H9 (cell line): Measurements from ENCODE around the gene IL33. TPM values are rescaled to one million over a fixed set of nuclear protein-coding genes. Genes with fewer than 3 reads are reported as not detected.

Experiments
- DNase-seq: peaks from one replicate; pipeline ENCODE4 v3.0.0-alpha.2; 2017
- H2AFZ ChIP-seq: one replicate; pipeline ENCODE4 v1.6.1; 2013; ENCODE audit warnings: mild to moderate bottlenecking, low read length, control low read depth, moderate library complexity
- H2AK5ac ChIP-seq: 2 replicates; pipeline ENCODE4 v1.6.1; 2013; ENCODE audit warnings: low read length, control low read depth, mixed read lengths; ENCODE audit not compliant: insufficient read length
- H2BK120ac ChIP-seq: one replicate; pipeline ENCODE4 v1.6.1; 2013; ENCODE audit warnings: low read depth, mild to moderate bottlenecking, low read length, control low read depth, inconsistent platforms; ENCODE audit not compliant: poor library complexity, severe bottlenecking
- H2BK12ac ChIP-seq: 2 replicates; pipeline ENCODE4 v1.6.1; 2013; ENCODE audit warnings: low read length, control low read depth, mixed read lengths, low read depth; ENCODE audit not compliant: insufficient read length
- H2BK15ac ChIP-seq: 2 replicates; pipeline ENCODE4 v1.6.1; 2013; ENCODE audit warnings: low read depth, low read length, control low read depth
- H2BK20ac ChIP-seq: one replicate; pipeline ENCODE4 v1.6.1; 2013; ENCODE audit warnings: low read depth, mild to moderate bottlenecking, low read length, control low read depth, inconsistent platforms; ENCODE audit not compliant: poor library complexity, severe bottlenecking
- H2BK5ac ChIP-seq: 2 replicates; pipeline ENCODE4 v1.6.1; 2013; ENCODE audit warnings: low read length, control low read depth, mixed read lengths; ENCODE audit not compliant: insufficient read length
- H3K14ac ChIP-seq: 2 replicates; pipeline ENCODE4 v1.6.1; 2013; ENCODE audit warnings: low read length, control low read depth; ENCODE audit not compliant: insufficient read depth
- H3K18ac ChIP-seq: 2 replicates; pipeline ENCODE4 v1.6.1; 2013; ENCODE audit warnings: low read depth, mild to moderate bottlenecking, mixed read lengths, low read length, control low read depth; ENCODE audit not compliant: insufficient read length
- H3K23ac ChIP-seq: 2 replicates; pipeline ENCODE4 v1.6.1; 2013; ENCODE audit warnings: low read length, control low read depth, mixed read lengths, low read depth; ENCODE audit not compliant: insufficient read length
- H3K23me2 ChIP-seq: 2 replicates; pipeline ENCODE4 v1.6.1; 2013; ENCODE audit warnings: low read depth, mild to moderate bottlenecking, mixed read lengths, low read length, control low read depth; ENCODE audit not compliant: insufficient read length, poor library complexity, severe bottlenecking
- H3K27ac ChIP-seq: 2 replicates; pipeline ENCODE4 v1.5.1; 2013; ENCODE audit warnings: low read length, control low read depth, mixed read lengths, low read depth; ENCODE audit not compliant: insufficient read length
- H3K27me3 ChIP-seq: 2 replicates; pipeline ENCODE4 v1.6.1; 2013; ENCODE audit warnings: low read length, control low read depth, inconsistent platforms; ENCODE audit not compliant: insufficient read depth
- H3K4ac ChIP-seq: 2 replicates; pipeline ENCODE4 v1.6.1; 2013; ENCODE audit warnings: low read depth, mild to moderate bottlenecking, control low read depth, inconsistent platforms, low read length, moderate library complexity
- H3K4me1 ChIP-seq: 2 replicates; pipeline ENCODE4 v1.6.1; 2013; ENCODE audit warnings: low read length, control low read depth, inconsistent platforms; ENCODE audit not compliant: insufficient read depth
- H3K4me2 ChIP-seq: 2 replicates; pipeline ENCODE4 v1.6.1; 2013; ENCODE audit warnings: low read length, control low read depth, mixed read lengths; ENCODE audit not compliant: insufficient read length, insufficient read depth
- H3K56ac ChIP-seq: 2 replicates; pipeline ENCODE4 v1.6.1; 2013; ENCODE audit warnings: low read depth, mild to moderate bottlenecking, mixed read lengths, low read length, control low read depth; ENCODE audit not compliant: insufficient read length
- H3K79me1 ChIP-seq: 2 replicates; pipeline ENCODE4 v1.6.1; 2013; ENCODE audit warnings: low read depth, mild to moderate bottlenecking, moderate library complexity, low read length, control low read depth, inconsistent platforms; ENCODE audit not compliant: insufficient read depth, poor library complexity, severe bottlenecking
- H3K79me2 ChIP-seq: 2 replicates; pipeline ENCODE4 v1.6.1; 2013; ENCODE audit warnings: low read length, control low read depth, inconsistent platforms; ENCODE audit not compliant: insufficient read depth
- H3K9ac ChIP-seq: 2 replicates; pipeline ENCODE4 v1.6.1; 2013; ENCODE audit warnings: low read length, control low read depth, mixed read lengths; ENCODE audit not compliant: insufficient read length; ENCODE audit errors: extremely low read depth
- H3K9me3 ChIP-seq: one replicate; pipeline ENCODE4 v1.6.1; 2013; ENCODE audit warnings: low read depth, low read length, inconsistent platforms; ENCODE audit not compliant: control insufficient read depth
- H3T11ph ChIP-seq: one replicate; pipeline ENCODE4 v1.6.1; 2013; ENCODE audit warnings: mild to moderate bottlenecking, low read length, control low read depth, inconsistent platforms
- H4K20me1 ChIP-seq: one replicate; pipeline ENCODE4 v1.6.1; 2013; ENCODE audit not compliant: control insufficient read depth, insufficient read length, insufficient read depth
- H4K5ac ChIP-seq: 2 replicates; pipeline ENCODE4 v1.6.1; 2013; ENCODE audit warnings: low read depth, mild to moderate bottlenecking, mixed read lengths, low read length, control low read depth; ENCODE audit not compliant: insufficient read length
- H4K8ac ChIP-seq: replicated peaks from 2 replicates; pipeline ENCODE4 v1.6.1; 2013; ENCODE audit warnings: low read length, control low read depth, mixed read lengths, low read depth; ENCODE audit not compliant: insufficient read length
- H4K91ac ChIP-seq: 2 replicates; pipeline ENCODE4 v1.6.1; 2013; ENCODE audit warnings: low read depth, mild to moderate bottlenecking, moderate library complexity, mixed read lengths, low read length, control low read depth; ENCODE audit not compliant: insufficient read length
- H3K27ac Mint-ChIP-seq, 3 experiments: 2 replicates in 2 of 3; 3 replicates in 1 of 3; pipeline ENCODE4 v1.8.0; 2020 to 2021; ENCODE audit warnings: mixed read lengths in 3 of 3, mild to moderate bottlenecking in 1 of 3, moderate library complexity in 1 of 3
- H3K27me3 Mint-ChIP-seq: 2 replicates; pipeline ENCODE4 v1.8.0; 2021; ENCODE audit warnings: low read depth, mild to moderate bottlenecking, moderate library complexity, mixed read lengths
- H3K36me3 Mint-ChIP-seq, 3 experiments: 2 replicates in 2 of 3; 3 replicates in 1 of 3; pipeline ENCODE4 v1.8.0; 2020 to 2021; ENCODE audit warnings: low read depth in 3 of 3, mixed read lengths in 3 of 3; ENCODE audit not compliant: insufficient read depth in 1 of 3
- H3K4me1 Mint-ChIP-seq, 2 experiments: 2 replicates each; pipeline ENCODE4 v1.8.0; 2020; ENCODE audit warnings: mixed read lengths in 2 of 2
- H3K4me3 Mint-ChIP-seq, 2 experiments: 2 replicates in 1 of 2; 3 replicates in 1 of 2; pipeline ENCODE4 v1.8.0; 2020 to 2021; ENCODE audit warnings: mild to moderate bottlenecking in 2 of 2, mixed read lengths in 2 of 2, moderate library complexity in 1 of 2
- H3K9me3 Mint-ChIP-seq, 2 experiments: 2 replicates in 1 of 2; 3 replicates in 1 of 2; pipeline ENCODE4 v1.8.0; 2020; ENCODE audit warnings: mild to moderate bottlenecking in 2 of 2, mixed read lengths in 2 of 2, moderate library complexity in 1 of 2
- CTCF ChIP-seq: fragments of 200-600 bp; sonication (generic); conservative IDR thresholded peaks from 3 replicates; pipeline ENCODE4 v1.8.0; 2021; ENCODE audit warnings: antibody characterized with exemption, mild to moderate bottlenecking
- WGBS: extraction: QIAGEN DNeasy Blood & Tissue Kit; methylation state at CpG from one replicate; pipeline ENCODE4 v1.1.7; 2013; ENCODE audit warnings: missing lambda C conversion rate, low lambda C conversion rate, mixed read lengths; ENCODE audit not compliant: insufficient read length; ENCODE audit errors: extremely low coverage; 5-methylcytosine and 5-hydroxymethylcytosine counted together
- total RNA-seq: library from RNA; stranded (reverse); gene quantifications from 2 replicates; pipeline ENCODE4 v1.2.1, GENCODE V29; 2021

IL33 gene
- total RNA-seq, 1 experiment from 2014 or later = not detected

- H3K18ac ChIP-seq = no peak overlapping the region
- no peak overlapping the region for H2AFZ ChIP-seq
- no peak overlapping the region for H3T11ph ChIP-seq
- no peak overlapping the region for H2BK5ac ChIP-seq
- no peak overlapping the region for H2BK20ac ChIP-seq
- no peak overlapping the region for H3K9ac ChIP-seq
- no peaks in the 10 kb centered on the region for H3K79me1 ChIP-seq
- H3K4me2 ChIP-seq = no peak overlapping the region
- Mint-ChIP-seq H3K27me3 (no peaks in the 10 kb centered on the region), H3K27ac (no peak overlapping the region), H3K4me1 (peaks cover 0 to 6% of the 10 kb centered on the region in 2 experiments; a peak in 2 of 4 replicates), H3K9me3 (peaks cover 0 to 4% of the 10 kb centered on the region in 2 experiments; a peak in 1 of 5 replicates), H3K36me3 (peaks cover 0 to 5% (median 0%) of the 10 kb centered on the region in 3 experiments; a peak in 3 of 7 replicates), H3K4me3 (no peak overlapping the region)
- no peak overlapping the region for H3K4ac ChIP-seq
- WGBS = no CpG with 5 or more reads among the region's 1 CpG
- H4K8ac ChIP-seq = no peak overlapping the region
- H3K23ac ChIP-seq = no peak overlapping the region
- TF ChIP-seq CTCF = no peak
- H2BK15ac ChIP-seq = no peak overlapping the region
- H2AK5ac ChIP-seq = no peak overlapping the region
- H2BK120ac ChIP-seq = no peak overlapping the region
- H3K9me3 ChIP-seq = no peaks in the 10 kb centered on the region
- no peaks in the 10 kb centered on the region for H4K20me1 ChIP-seq
- H4K5ac ChIP-seq = no peak overlapping the region
- no peaks in the 10 kb centered on the region for H3K27me3 ChIP-seq
- no peak overlapping the region for H4K91ac ChIP-seq
- no peak for DNase-seq
- no peak overlapping the region for H2BK12ac ChIP-seq
- no peak overlapping the region for H3K14ac ChIP-seq
- H3K79me2 ChIP-seq = no peaks in the 10 kb centered on the region
- H3K27ac ChIP-seq = no peak overlapping the region
- H3K4me1 ChIP-seq = no peaks in the 10 kb centered on the region
- H3K23me2 ChIP-seq = no peaks in the 10 kb centered on the region
- H3K56ac ChIP-seq = no peak overlapping the region
Observed at GRCh38 chr9:6188466-6188865, 27.1 kb upstream of the IL33 start.
